HG02623 (cell line): ENCODE data around the gene IL13RA2.

Experiments used
- ATAC-seq: cut with Tn5 transposase; IDR thresholded peaks from one replicate; pipeline ENCODE4 v1.9.1; 2021; ENCODE audit warnings: moderate library complexity; ENCODE audit not compliant: unreplicated experiment

Gene IL13RA2

GRCh38 chrX:114999906-115000305 lies 17.5 kb downstream of the IL13RA2 start:
- no peak for ATAC-seq

- no peak for ATAC-seq
Measured at GRCh38 chrX:114997779-114998178, 19.6 kb downstream of the IL13RA2 start.

GRCh38 chrX:114985967-114986592 lies 31.3 kb downstream of the IL13RA2 start:
- no peak for ATAC-seq

- ATAC-seq: no peak
Measured at GRCh38 chrX:114976292-114976691, 41.1 kb downstream of the IL13RA2 start.

GRCh38 chrX:114973013-114973412 lies 44.4 kb downstream of the IL13RA2 start:
- no peak for ATAC-seq

GRCh38 chrX:114970806-114971205 lies 46.6 kb downstream of the IL13RA2 start:
- no peak for ATAC-seq

GRCh38 chrX:114964374-114964773 lies 53.0 kb downstream of the IL13RA2 start:
- ATAC-seq: no peak

- ATAC-seq: no peak
Measured at GRCh38 chrX:114962209-114962608, 55.2 kb downstream of the IL13RA2 start.

GRCh38 chrX:114959729-114960128 lies 57.7 kb downstream of the IL13RA2 start:
- ATAC-seq: no peak
